Effector memory CD4-positive, alpha-beta T cell (primary cell): ENCODE data around the gene EFCAB12.

Experiments
- DNase-seq, 3 donors: peaks; one replicate each; pipeline ENCODE4 v3.0.0-alpha.2; 2020
- H3K27ac ChIP-seq: 2 replicates; pipeline ENCODE4 v1.7.0; 2013; ENCODE audit warnings: mild to moderate bottlenecking, low read length, moderate library complexity; ENCODE audit not compliant: insufficient read depth, poor library complexity, severe bottlenecking
- H3K27me3 ChIP-seq: replicated peaks from 2 replicates; pipeline ENCODE4 v1.7.0; 2013; ENCODE audit warnings: mild to moderate bottlenecking, low read length; ENCODE audit not compliant: insufficient read depth, control insufficient read depth, poor library complexity, severe bottlenecking
- H3K36me3 ChIP-seq: 2 replicates; pipeline ENCODE4 v1.7.0; 2013; ENCODE audit warnings: mild to moderate bottlenecking, low read length, moderate library complexity; ENCODE audit not compliant: control insufficient read depth, insufficient read depth
- H3K4me1 ChIP-seq: 2 replicates; pipeline ENCODE4 v1.7.0; 2013; ENCODE audit warnings: low read length, mild to moderate bottlenecking; ENCODE audit not compliant: control insufficient read depth, insufficient read depth, poor library complexity, severe bottlenecking
- H3K4me3 ChIP-seq: 2 replicates; pipeline ENCODE4 v1.7.0; 2013; ENCODE audit warnings: low read length, low read depth, mild to moderate bottlenecking; ENCODE audit not compliant: insufficient read depth, poor library complexity, severe bottlenecking
- H3K9me3 ChIP-seq: 2 replicates; pipeline ENCODE4 v1.7.0; 2013; ENCODE audit warnings: mild to moderate bottlenecking, low read length, moderate library complexity; ENCODE audit not compliant: control insufficient read depth

The EFCAB12 gene

DNA sequence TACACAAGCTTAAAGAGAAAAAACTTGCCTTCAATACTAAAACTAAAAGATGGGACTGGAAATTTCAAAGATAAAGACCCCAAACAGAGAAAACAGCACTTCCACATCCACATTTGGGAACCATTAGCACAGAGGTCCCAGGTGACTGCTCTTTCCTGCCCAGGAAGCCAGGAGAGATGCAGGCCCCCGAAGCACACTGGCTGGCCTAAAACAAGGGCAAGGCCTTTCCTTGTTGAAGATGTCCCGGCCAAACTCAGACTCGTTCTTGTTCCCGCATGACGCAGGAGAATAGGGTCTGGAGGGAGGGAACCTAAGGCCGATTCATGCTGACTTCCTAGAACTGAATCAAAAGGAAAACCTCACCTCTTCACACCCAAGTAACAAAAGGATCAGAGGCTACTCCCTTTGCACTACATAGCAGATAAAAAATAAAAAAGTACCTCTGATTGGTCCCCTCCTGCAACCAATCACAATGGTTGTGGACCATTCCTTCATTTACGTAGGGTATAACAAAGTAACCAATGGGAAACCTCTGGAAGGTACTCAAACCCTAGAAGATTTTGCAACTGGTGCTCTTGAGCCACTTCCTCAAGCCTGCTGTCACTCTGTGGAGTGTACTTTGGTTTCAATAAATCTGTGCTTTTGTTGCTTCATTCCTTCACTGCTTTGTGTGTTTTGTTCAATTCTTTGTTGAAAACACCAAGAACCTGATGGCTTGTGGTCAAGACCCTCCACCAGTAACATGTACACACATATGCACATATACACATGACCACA lies 48.7 kb downstream of the EFCAB12 start:
- H3K4me3 ChIP-seq: no peak overlapping the region
- no peaks in the 10 kb centered on the region for H3K9me3 ChIP-seq
- H3K27ac ChIP-seq: no peak overlapping the region
- DNase-seq: no peak
- H3K4me1 ChIP-seq: no peaks in the 10 kb centered on the region
- H3K36me3 ChIP-seq: no peaks in the 10 kb centered on the region
- H3K27me3 ChIP-seq: no peaks in the 10 kb centered on the region

DNA sequence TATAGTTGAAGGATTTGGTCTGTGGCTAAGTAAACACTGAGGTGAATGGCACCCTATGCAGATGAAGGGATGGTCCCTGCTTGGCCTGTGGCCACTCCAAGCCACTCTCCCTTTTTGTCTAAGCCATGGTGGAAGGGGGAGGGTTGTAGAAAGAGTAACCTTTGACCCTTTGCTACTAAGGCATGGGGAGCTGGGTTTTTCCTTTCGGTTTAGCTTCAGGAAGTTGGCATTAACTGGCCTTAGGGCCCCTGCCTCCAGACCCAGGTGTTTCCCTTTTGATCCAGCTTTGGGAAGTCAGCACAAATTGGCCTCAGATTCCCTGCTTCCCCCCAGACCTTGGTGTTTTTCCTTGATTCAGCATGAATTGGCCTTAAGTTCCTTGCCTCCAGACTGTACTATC lies 49.5 kb downstream of the EFCAB12 start:
- Histone ChIP-seq H3K4me1 (no peaks in the 10 kb centered on the region), H3K4me3 (no peak overlapping the region), H3K27ac (no peak overlapping the region), H3K27me3 (no peaks in the 10 kb centered on the region), H3K36me3 (no peaks in the 10 kb centered on the region), H3K9me3 (no peaks in the 10 kb centered on the region)
- DNase-seq: no peak

DNA sequence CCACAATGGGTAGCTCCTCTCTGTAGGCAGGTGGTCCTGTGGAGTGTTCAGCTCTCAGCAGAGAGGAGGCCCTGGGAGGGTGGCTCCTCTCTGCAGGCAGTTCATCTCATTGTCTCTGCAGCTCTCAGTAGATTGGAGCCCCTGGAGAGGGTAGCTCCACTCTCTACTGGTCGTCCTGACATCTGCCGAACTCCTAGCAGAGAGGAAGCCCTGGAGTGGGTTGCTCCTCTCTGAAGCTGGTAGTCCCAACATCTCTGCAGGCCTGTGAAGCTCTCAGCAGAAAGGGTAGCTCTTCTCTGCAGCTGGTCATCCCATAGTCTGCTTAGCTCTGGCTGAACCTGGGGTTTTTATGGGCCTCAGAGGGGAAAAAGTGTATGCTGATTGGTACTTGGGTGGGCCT lies 50.8 kb downstream of the EFCAB12 start:
- H3K4me3 ChIP-seq: no peak overlapping the region
- H3K27ac ChIP-seq: no peak overlapping the region
- no peaks in the 10 kb centered on the region for H3K4me1 ChIP-seq
- no peaks in the 10 kb centered on the region for H3K36me3 ChIP-seq
- H3K27me3 ChIP-seq: no peaks in the 10 kb centered on the region
- DNase-seq: no peak
- H3K9me3 ChIP-seq: no peaks in the 10 kb centered on the region

GRCh38 chr3:129375099-129375498 lies 53.3 kb downstream of the EFCAB12 start:
- no peak for DNase-seq
- H3K9me3 ChIP-seq: no peaks in the 10 kb centered on the region
- no peaks in the 10 kb centered on the region for H3K4me1 ChIP-seq
- no peaks in the 10 kb centered on the region for H3K36me3 ChIP-seq
- no peaks in the 10 kb centered on the region for H3K27me3 ChIP-seq
- H3K4me3 ChIP-seq: no peak overlapping the region
- H3K27ac ChIP-seq: no peak overlapping the region

- Histone ChIP-seq H3K27me3 (no peaks in the 10 kb centered on the region), H3K4me3 (no peak overlapping the region), H3K36me3 (no peaks in the 10 kb centered on the region), H3K27ac (no peak overlapping the region), H3K4me1 (no peaks in the 10 kb centered on the region), H3K9me3 (no peaks in the 10 kb centered on the region)
- no peak for DNase-seq
Observed at GRCh38 chr3:129371041-129371826, 57.2 kb downstream of the EFCAB12 start.

DNA sequence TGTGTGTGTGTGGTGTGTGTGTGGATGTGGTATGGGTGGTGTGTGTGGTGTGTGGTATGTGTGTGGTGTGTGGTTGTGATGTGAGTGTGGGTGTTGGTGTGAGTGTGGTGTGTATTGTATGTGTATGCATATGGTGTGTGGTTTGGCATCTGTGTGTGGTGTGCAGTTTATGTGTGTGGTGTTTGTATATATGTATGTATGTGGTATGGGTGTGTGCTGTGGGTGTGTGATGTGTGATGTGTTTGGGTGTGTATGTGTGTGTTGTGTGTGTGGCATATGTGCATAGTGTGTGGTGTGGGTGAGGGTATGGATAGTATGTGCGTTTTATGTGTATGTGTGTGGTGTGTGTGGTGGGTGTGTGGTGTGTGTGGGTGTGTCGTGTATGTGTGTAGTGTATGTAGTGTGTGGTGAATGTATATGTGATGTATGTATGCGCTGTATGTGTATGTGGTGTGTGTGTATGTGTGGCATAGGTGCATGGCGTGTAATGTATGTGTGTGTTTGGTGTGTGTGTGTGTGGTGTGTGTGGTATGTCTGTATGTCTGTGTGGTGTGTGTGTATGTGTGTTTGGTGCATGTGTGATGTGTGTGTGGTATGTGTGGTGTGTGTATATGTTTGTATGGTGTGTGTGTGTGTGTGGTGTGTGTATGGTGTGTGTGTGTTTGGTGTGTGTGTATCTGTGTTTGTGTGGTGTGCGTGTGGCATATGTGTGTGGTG lies 58.0 kb downstream of the EFCAB12 start:
- H3K4me1 ChIP-seq: no peaks in the 10 kb centered on the region
- H3K4me3 ChIP-seq: no peak overlapping the region
- no peak for DNase-seq
- no peak overlapping the region for H3K27ac ChIP-seq
- no peaks in the 10 kb centered on the region for H3K27me3 ChIP-seq
- H3K9me3 ChIP-seq: no peaks in the 10 kb centered on the region
- H3K36me3 ChIP-seq: no peaks in the 10 kb centered on the region

GRCh38 chr3:129369711-129370110 lies 58.7 kb downstream of the EFCAB12 start:
- H3K27me3 ChIP-seq: no peaks in the 10 kb centered on the region
- no peaks in the 10 kb centered on the region for H3K4me1 ChIP-seq
- no peak for DNase-seq
- no peaks in the 10 kb centered on the region for H3K36me3 ChIP-seq
- no peak overlapping the region for H3K27ac ChIP-seq
- no peak overlapping the region for H3K4me3 ChIP-seq
- H3K9me3 ChIP-seq: no peaks in the 10 kb centered on the region

- H3K36me3 ChIP-seq: no peaks in the 10 kb centered on the region
- H3K4me1 ChIP-seq: no peaks in the 10 kb centered on the region
- H3K9me3 ChIP-seq: no peaks in the 10 kb centered on the region
- no peaks in the 10 kb centered on the region for H3K27me3 ChIP-seq
- no peak overlapping the region for H3K4me3 ChIP-seq
- no peak overlapping the region for H3K27ac ChIP-seq
- DNase-seq: no peak
Observed at GRCh38 chr3:129367821-129368220, 60.6 kb downstream of the EFCAB12 start.

DNA sequence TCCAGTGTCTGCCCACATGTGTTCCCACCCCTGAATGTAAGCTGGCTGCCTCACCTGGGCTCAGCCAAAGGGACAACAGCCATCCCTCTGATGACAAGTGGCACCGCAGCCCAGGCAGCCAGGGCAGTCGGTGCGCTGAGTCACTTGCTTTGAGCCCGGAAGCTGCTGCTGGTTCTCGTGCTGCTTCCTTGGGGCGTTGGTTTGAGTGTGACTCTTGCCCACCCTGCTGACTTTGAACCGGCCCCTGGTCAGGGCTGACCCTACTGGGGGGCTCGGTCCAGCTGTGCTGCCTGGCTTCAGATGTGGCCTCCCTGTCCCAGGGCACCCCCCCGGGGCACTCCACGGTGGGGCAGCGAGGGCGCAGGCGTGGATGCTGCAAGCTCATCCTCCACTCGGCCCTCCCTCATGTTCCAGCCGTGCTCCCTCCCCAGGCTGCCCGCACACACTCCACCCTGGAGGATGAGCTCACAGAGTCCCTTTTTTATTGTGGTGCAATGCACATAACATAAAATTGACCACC lies 62.1 kb downstream of the EFCAB12 start:
- Histone ChIP-seq H3K4me1 (no peaks in the 10 kb centered on the region), H3K9me3 (no peaks in the 10 kb centered on the region), H3K27me3 (no peaks in the 10 kb centered on the region), H3K4me3 (no peak overlapping the region), H3K36me3 (no peaks in the 10 kb centered on the region), H3K27ac (no peak overlapping the region)
- DNase-seq: no peak
